OCI-LY3 (cell line): ENCODE data around the gene NINL.
A peak's percentile ranks its signal among the peaks of the same experiment; 100 is the strongest.

ENCODE experiments used
- H2AFZ ChIP-seq: fragments of 200-600, 300-600 bp; shearing (Covaris generic); 2 replicates; pipeline ENCODE4 v1.6.0; 2014; ENCODE audit warnings: antibody characterized with exemption, low read depth, low read length
- H3K27ac ChIP-seq: fragments of 200-600, 300-600 bp; sonication (generic); 2 replicates; pipeline ENCODE4 v1.5.1; 2014; ENCODE audit warnings: mild to moderate bottlenecking, low read length, moderate library complexity, mixed read lengths
- H3K27me3 ChIP-seq: fragments of 200-600, 300-600 bp; sonication (generic); 2 replicates; pipeline ENCODE4 v1.6.1; 2014; ENCODE audit warnings: low read depth, low read length, mixed read lengths
- H3K36me3 ChIP-seq: fragments of 200-600, 300-600 bp; sonication (generic); replicated peaks from 2 replicates; pipeline ENCODE3; 2014; ENCODE audit warnings: low read depth, low read length, mixed read lengths
- H3K4me1 ChIP-seq: fragments of 300-600, 200-600 bp; sonication (generic); 2 replicates; pipeline ENCODE4 v1.6.1; 2014; ENCODE audit warnings: low read length, mixed read lengths
- H3K4me2 ChIP-seq: fragments of 200-600, 300-600 bp; sonication (generic); 2 replicates; pipeline ENCODE4 v1.6.1; 2014; ENCODE audit warnings: low read length, mixed read lengths
- H3K4me3 ChIP-seq: fragments of 300-600, 200-600 bp; sonication (generic); 2 replicates; pipeline ENCODE4 v1.5.1; 2014; ENCODE audit warnings: antibody characterized with exemption, mild to moderate bottlenecking, low read length, moderate library complexity
- H3K79me2 ChIP-seq: fragments of 300-600, 200-600 bp; shearing (Covaris generic); 2 replicates; pipeline ENCODE4 v1.6.1; 2014; ENCODE audit warnings: mild to moderate bottlenecking, low read length, mixed read lengths
- H3K9ac ChIP-seq: fragments of 300-600, 200-600 bp; shearing (Covaris generic); 2 replicates; pipeline ENCODE4 v1.6.0; 2014; ENCODE audit warnings: mild to moderate bottlenecking, low read length, moderate library complexity
- H3K9me3 ChIP-seq: fragments of 200-600, 300-600 bp; shearing (Covaris generic); 2 replicates; pipeline ENCODE4 v1.6.1; 2014; ENCODE audit warnings: low read length, mixed read lengths; ENCODE audit not compliant: insufficient read depth
- H4K20me1 ChIP-seq: fragments of 200-600, 300-600 bp; sonication (generic); 2 replicates; pipeline ENCODE4 v1.6.1; 2016; ENCODE audit warnings: low read length, mixed read lengths; ENCODE audit not compliant: insufficient read depth
- EZH2phosphoT487 ChIP-seq: fragments of 200-600 bp; shearing (Covaris generic); IDR thresholded peaks from 2 replicates; pipeline ENCODE4 v1.6.1; 2018; ENCODE audit warnings: antibody characterized with exemption, mixed run types, low read depth
- TF ChIP-seq, protein P1 (sequence below): fragments of 200-600, 300-600 bp; sonication (generic); IDR thresholded peaks from 2 replicates; pipeline ENCODE4 v1.5.1; 2014; ENCODE audit warnings: antibody characterized with exemption, low read length, low read depth

The NINL gene

GRCh38 chr20:25407311-25408169 lies 177.8 kb downstream of the NINL start, which contains the start of gene GINS1:
GINS1 (plus strand) TSS chr20:25407673; CDS start chr20:25407821, 148 bp downstream.
- Histone ChIP-seq H3K36me3 (peaks cover 12% of the 10 kb centered on the region), H3K79me2 (peaks cover 50% of the 10 kb centered on the region), H3K4me2 (peak within 1 kb of the TSS; percentile 90), H3K27ac (peak within 1 kb of the TSS; percentile 60), H3K27me3 (no peaks in the 10 kb centered on the region), H3K4me3 (peak within 1 kb of the TSS; percentile 96), H3K9ac (peak within 1 kb of the TSS; percentile 94), H4K20me1 (0 out of 2 replicates have a peak, but pooled peaks cover 4% of the 10 kb centered on the region), H3K4me1 (peaks cover 10% of the 10 kb centered on the region), H3K9me3 (peaks cover 21% of the 10 kb centered on the region), H2AFZ (peak within 1 kb of the TSS; percentile 93)
- no peak for TF ChIP-seq EZH2phosphoT487
- TF ChIP-seq, protein P1, sequence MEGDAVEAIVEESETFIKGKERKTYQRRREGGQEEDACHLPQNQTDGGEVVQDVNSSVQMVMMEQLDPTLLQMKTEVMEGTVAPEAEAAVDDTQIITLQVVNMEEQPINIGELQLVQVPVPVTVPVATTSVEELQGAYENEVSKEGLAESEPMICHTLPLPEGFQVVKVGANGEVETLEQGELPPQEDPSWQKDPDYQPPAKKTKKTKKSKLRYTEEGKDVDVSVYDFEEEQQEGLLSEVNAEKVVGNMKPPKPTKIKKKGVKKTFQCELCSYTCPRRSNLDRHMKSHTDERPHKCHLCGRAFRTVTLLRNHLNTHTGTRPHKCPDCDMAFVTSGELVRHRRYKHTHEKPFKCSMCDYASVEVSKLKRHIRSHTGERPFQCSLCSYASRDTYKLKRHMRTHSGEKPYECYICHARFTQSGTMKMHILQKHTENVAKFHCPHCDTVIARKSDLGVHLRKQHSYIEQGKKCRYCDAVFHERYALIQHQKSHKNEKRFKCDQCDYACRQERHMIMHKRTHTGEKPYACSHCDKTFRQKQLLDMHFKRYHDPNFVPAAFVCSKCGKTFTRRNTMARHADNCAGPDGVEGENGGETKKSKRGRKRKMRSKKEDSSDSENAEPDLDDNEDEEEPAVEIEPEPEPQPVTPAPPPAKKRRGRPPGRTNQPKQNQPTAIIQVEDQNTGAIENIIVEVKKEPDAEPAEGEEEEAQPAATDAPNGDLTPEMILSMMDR = no peak
